Measurements from ENCODE around the gene DDX56. TPM values are rescaled to one million over a fixed set of nuclear protein-coding genes. Genes with fewer than 3 reads are reported as not detected.

DDX56 gene
- total RNA-seq, 1 donor: 57.0 TPM

DNA sequence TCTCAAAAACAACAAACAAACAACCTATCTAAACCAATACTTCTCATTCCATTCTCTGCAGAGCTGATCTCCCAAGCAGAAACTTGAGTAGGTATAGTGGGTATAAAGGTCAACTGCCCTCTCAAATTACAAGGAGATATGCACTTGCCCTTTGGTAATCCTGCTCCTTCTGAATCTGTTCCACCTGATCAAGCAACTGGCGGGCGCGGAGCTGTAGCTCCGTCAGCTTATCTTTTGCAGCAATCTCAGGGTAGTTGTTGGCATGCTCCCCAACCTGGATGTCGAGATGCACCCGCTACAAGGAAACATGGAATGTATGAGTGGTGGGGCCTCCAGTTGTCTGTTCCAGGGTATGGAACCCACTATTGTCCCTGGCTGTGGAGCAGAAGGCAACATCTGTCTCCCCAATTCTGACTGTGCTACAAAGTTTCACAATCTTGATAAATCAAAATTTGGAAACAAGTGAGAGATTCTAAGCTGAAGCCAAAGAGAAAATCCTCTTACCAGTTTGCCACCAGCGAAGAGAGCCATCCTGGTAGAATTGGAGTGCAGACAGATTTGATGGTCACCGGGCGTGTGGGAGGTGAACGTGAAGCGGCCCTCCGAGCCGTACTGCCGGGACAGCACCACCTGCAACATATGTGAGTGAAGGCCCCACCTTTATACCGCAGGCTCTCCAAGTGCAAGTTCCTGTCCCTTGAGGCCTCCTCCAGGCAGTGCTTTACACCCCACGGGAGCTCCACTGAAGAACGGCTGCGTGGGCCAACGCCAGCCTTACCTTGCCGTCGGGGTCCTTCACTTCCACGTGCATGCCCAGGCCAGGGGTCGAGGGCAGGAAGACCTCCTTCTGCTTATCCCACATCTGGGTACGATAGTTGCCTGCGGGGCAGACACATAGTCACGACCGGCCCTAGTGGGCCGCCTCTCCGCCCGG is 7.5 kb upstream of the DDX56 start:
- peak overlapping the region; percentile 68 for H3K4me3 ChIP-seq (ENCODE audit: low read depth, low read length)
- TF ChIP-seq, protein P1, sequence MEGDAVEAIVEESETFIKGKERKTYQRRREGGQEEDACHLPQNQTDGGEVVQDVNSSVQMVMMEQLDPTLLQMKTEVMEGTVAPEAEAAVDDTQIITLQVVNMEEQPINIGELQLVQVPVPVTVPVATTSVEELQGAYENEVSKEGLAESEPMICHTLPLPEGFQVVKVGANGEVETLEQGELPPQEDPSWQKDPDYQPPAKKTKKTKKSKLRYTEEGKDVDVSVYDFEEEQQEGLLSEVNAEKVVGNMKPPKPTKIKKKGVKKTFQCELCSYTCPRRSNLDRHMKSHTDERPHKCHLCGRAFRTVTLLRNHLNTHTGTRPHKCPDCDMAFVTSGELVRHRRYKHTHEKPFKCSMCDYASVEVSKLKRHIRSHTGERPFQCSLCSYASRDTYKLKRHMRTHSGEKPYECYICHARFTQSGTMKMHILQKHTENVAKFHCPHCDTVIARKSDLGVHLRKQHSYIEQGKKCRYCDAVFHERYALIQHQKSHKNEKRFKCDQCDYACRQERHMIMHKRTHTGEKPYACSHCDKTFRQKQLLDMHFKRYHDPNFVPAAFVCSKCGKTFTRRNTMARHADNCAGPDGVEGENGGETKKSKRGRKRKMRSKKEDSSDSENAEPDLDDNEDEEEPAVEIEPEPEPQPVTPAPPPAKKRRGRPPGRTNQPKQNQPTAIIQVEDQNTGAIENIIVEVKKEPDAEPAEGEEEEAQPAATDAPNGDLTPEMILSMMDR (IDR thresholded peaks at IDR 0.05; ENCODE audit: insufficient read depth, low read depth, low read length): no peak
- DNase-seq (ENCODE audit: low read depth): no peak

DNA sequence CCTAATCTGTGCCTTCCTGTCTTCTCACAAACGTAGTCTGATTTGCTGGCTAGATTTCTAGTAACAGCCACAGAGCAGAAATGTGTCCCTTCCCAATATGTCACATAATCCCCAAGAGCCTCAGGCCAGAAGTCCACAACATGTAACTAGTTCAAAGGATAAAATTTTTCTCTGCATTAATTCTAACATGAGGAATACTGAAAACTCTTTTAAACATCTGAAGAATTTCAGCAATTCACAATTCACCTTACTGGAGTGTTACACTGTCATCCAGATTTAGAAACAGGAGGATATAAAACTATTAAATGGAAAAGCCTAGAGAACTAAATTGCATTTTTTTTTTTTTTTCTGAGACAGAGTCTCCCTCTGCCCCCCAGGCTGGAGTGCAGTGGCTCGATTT is 2.5 kb upstream of the DDX56 start:
- H3K4me3 ChIP-seq (ENCODE audit: low read depth, low read length): no peak overlapping the region
- TF ChIP-seq, protein P1 (IDR thresholded peaks at IDR 0.05; ENCODE audit: insufficient read depth, low read depth, low read length): no peak
- DNase-seq (ENCODE audit: low read depth): no peak

DNA sequence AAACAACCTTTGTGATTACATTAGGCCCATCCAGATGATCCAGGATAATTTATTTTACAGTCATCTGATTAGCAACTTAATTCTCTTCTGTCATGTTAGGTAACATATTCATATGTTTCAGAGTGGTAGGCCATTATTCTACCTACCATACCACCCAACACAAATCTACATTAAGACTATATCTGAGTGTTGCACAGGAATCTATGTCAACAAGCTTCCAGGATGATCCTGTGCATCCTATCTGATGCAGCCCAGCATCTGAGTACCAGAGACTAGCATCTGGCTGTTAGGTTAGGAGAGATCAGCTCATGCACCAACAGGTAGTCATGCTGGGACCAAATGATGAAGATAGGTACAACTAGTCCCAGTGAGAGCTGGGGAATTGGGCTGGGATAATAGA is 1.3 kb upstream of the DDX56 start:
- TF ChIP-seq, protein P1 (IDR thresholded peaks at IDR 0.05; ENCODE audit: insufficient read depth, low read depth, low read length): no peak
- H3K4me3 ChIP-seq (ENCODE audit: low read depth, low read length): no peak overlapping the region
- DNase-seq (ENCODE audit: low read depth): no peak

DNA sequence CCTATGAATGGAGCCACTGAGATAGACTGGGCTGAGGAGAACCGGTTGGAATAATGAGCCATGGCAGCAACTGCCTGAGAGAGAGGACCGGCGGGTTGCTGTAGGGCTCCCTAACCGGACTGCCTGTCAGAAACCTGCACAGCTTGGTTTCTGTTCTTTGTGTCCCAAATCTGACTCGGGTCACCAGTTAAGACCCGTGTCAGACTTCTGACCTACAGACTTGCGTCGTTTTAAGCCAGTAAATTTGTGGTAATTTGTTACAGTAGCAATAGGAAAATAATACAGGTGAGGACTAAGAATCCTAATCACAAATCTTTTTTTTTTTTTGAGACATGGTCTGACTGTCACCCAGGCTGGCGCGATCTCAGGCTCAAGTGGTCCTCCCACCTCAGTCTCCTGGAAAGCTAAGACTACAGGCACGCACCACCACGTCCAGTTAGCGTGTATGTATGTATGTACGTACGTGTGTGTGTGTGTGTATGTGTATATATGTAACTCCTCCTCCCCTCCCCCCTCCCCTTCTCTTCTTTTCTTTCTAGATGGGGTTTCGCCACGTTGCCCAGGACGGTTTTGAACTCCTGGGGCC is 672 bp upstream of the DDX56 start:
- DNase-seq (ENCODE audit: low read depth): no peak
- H3K4me3 ChIP-seq (ENCODE audit: low read depth, low read length): peak overlapping the region; percentile 96
- TF ChIP-seq, protein P1 (IDR thresholded peaks at IDR 0.05; ENCODE audit: insufficient read depth, low read depth, low read length): no peak

DNA sequence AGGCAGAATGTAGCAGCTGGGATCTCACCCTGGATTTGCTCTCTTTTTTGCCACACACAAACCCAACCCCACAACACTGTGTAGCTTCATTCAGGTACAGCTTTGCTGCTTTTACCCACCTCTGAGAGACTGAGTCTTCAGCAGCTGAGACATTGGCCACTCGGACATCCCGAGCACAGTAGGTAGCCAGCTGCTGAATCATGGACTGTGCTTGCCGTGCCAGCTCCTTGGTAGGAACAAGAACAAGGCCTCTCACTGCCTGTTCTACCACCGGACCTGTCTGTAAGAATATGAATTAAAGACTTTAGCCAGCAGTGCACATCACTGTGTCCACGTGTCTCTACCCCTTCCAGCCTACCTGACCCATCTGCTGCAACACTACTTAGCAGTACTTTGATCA is 937 bp downstream of the DDX56 start:
- H3K4me3 ChIP-seq (ENCODE audit: low read depth, low read length): peak overlapping the region; percentile 96
- no peak for DNase-seq (ENCODE audit: low read depth)
- TF ChIP-seq, protein P1 (IDR thresholded peaks at IDR 0.05; ENCODE audit: insufficient read depth, low read depth, low read length): no peak

DNA sequence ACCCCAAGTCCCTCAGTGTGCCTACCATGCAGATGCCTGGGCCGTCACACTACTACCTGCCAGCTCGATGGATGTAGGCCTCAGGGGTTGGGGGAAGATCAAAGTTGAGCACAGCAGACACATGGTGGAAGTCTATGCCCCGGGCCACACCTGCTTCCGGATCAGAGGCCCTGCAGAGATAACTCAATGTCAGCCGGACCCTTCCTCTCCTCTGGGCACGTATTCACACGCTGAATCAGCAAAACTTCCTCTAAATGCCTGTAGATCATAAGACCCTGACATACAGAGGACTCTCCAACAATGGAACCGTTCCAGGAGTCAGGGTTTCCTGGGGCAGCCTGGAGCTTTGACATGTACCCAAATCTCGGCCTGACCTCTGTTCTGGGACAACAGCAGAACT is 3.7 kb downstream of the DDX56 start:
- no peak for DNase-seq (ENCODE audit: low read depth)
- TF ChIP-seq, protein P1 (IDR thresholded peaks at IDR 0.05; ENCODE audit: insufficient read depth, low read depth, low read length): no peak
- H3K4me3 ChIP-seq (ENCODE audit: low read depth, low read length): no peak overlapping the region
